HG03097 (cell line): ENCODE data around the gene CLMN.

Source experiments
- ATAC-seq: cut with Tn5 transposase; IDR thresholded peaks from one replicate; pipeline ENCODE4 v1.9.1; 2021; ENCODE audit not compliant: unreplicated experiment, low FRiP score

CLMN gene

GRCh38 chr14:95305940-95306339, 13.8 kb downstream of the CLMN start:
- no peak for ATAC-seq

- no peak for ATAC-seq
Measured at GRCh38 chr14:95305145-95305544, 14.6 kb downstream of the CLMN start.

GRCh38 chr14:95304342-95304741, 15.4 kb downstream of the CLMN start:
- no peak for ATAC-seq

- ATAC-seq = no peak
Measured at GRCh38 chr14:95303552-95303951, 16.2 kb downstream of the CLMN start.

- no peak for ATAC-seq
Measured at GRCh38 chr14:95302667-95303506, 16.8 kb downstream of the CLMN start.

GRCh38 chr14:95301527-95302187, 18.1 kb downstream of the CLMN start:
- no peak for ATAC-seq

GRCh38 chr14:95300697-95301526, 18.8 kb downstream of the CLMN start:
- no peak for ATAC-seq

GRCh38 chr14:95300002-95300696, 19.6 kb downstream of the CLMN start:
- ATAC-seq = no peak

GRCh38 chr14:95299271-95299670, 20.4 kb downstream of the CLMN start:
- ATAC-seq = no peak

- ATAC-seq = no peak
Measured at GRCh38 chr14:95297832-95298231, 21.9 kb downstream of the CLMN start.

GRCh38 chr14:95296966-95297365, 22.7 kb downstream of the CLMN start:
- ATAC-seq = no peak

- no peak for ATAC-seq
Measured at GRCh38 chr14:95295600-95296376, 23.9 kb downstream of the CLMN start.

GRCh38 chr14:95294834-95295599, 24.7 kb downstream of the CLMN start:
- no peak for ATAC-seq

GRCh38 chr14:95294320-95294719, 25.4 kb downstream of the CLMN start:
- no peak for ATAC-seq

- ATAC-seq = no peak
Measured at GRCh38 chr14:95293449-95293848, 26.3 kb downstream of the CLMN start.

- no peak for ATAC-seq
Measured at GRCh38 chr14:95292660-95293425, 26.9 kb downstream of the CLMN start.

- ATAC-seq = no peak
Measured at GRCh38 chr14:95291859-95292542, 27.7 kb downstream of the CLMN start.
